ENCODE data around the gene DEAF1. TPM values are rescaled to one million over a fixed set of nuclear protein-coding genes. Genes with fewer than 3 reads are reported as not detected.
A peak's percentile ranks its signal among the peaks of the same experiment; 100 is the strongest.

The DEAF1 gene
- total and polyA plus RNA-seq, 2 donors (not counting 1 experiment from before 2014, with no cell fraction given) = 9.7 to 38.3 TPM

DNA sequence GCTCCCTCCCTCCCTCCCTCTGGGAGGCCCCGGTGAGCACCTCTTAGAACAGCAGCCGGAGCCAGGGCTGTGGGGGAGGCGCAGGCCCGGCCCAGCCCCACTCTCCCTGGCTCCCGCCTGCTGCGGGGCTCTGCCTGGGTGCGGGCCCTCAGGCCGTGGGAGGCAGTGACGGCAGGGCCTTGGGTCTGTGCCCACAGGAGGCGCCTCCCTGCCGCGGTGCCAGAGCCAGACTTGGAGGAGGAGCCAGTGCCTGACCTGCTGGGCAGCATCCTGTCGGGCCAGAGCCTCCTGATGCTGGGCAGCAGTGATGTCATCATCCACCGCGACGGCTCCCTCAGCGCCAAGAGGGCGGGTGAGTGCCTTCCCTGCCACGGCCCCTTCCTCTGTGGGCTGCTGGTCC is 88.8 kb downstream of the DEAF1 start:
- Histone ChIP-seq H3K36me3 (ENCODE audit: control insufficient read depth, insufficient read depth, low read length) (peaks cover 61% of the 10 kb centered on the region), H2AFZ (ENCODE audit: low read length) (no peak overlapping the region), H3K4me3 (replicated peaks in 1 of 4; ENCODE audit: control extremely low read depth in 1 of 4, insufficient read depth in 1 of 4, low read depth in 3 of 4, low read length in 4 of 4) (no peak overlapping the region), H3K9me3 (ENCODE audit: control insufficient read depth, insufficient read depth, low read depth, low read length) (no peaks in the 10 kb centered on the region), H3K27me3 (ENCODE audit: control insufficient read depth, insufficient read depth, low read length) (no peaks in the 10 kb centered on the region), H3K4me2 (ENCODE audit: extremely low read depth, insufficient read depth, low read length) (no peak overlapping the region), H3K4me1 (ENCODE audit: control insufficient read depth, extremely low read depth, insufficient read depth, low read length) (no peaks in the 10 kb centered on the region), H3K79me2 (ENCODE audit: control insufficient read depth, insufficient read depth, low read length) (no peaks in the 10 kb centered on the region), H4K20me1 (ENCODE audit: control insufficient read depth, extremely low read depth, insufficient read depth, low read length) (no peaks in the 10 kb centered on the region), H3K9ac (ENCODE audit: insufficient read depth, low read length) (no peak overlapping the region), H3K27ac (ENCODE audit: insufficient read depth, low read length) (no peak overlapping the region)
- TF ChIP-seq, protein P1, sequence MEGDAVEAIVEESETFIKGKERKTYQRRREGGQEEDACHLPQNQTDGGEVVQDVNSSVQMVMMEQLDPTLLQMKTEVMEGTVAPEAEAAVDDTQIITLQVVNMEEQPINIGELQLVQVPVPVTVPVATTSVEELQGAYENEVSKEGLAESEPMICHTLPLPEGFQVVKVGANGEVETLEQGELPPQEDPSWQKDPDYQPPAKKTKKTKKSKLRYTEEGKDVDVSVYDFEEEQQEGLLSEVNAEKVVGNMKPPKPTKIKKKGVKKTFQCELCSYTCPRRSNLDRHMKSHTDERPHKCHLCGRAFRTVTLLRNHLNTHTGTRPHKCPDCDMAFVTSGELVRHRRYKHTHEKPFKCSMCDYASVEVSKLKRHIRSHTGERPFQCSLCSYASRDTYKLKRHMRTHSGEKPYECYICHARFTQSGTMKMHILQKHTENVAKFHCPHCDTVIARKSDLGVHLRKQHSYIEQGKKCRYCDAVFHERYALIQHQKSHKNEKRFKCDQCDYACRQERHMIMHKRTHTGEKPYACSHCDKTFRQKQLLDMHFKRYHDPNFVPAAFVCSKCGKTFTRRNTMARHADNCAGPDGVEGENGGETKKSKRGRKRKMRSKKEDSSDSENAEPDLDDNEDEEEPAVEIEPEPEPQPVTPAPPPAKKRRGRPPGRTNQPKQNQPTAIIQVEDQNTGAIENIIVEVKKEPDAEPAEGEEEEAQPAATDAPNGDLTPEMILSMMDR (conservative IDR thresholded peaks at IDR 0.05 in 1 of 2, IDR thresholded peaks at IDR 0.05 in 1 of 2; ENCODE audit: low read depth in 1 of 2, low read length in 2 of 2) = no peak
- TF ChIP-seq EZH2 (IDR thresholded peaks at IDR 0.05; ENCODE audit: low read length, missing control alignments) = no peak
- DNase-seq (ENCODE audit: low read depth in 2 of 2) = peak; percentile 54 to 72

DNA sequence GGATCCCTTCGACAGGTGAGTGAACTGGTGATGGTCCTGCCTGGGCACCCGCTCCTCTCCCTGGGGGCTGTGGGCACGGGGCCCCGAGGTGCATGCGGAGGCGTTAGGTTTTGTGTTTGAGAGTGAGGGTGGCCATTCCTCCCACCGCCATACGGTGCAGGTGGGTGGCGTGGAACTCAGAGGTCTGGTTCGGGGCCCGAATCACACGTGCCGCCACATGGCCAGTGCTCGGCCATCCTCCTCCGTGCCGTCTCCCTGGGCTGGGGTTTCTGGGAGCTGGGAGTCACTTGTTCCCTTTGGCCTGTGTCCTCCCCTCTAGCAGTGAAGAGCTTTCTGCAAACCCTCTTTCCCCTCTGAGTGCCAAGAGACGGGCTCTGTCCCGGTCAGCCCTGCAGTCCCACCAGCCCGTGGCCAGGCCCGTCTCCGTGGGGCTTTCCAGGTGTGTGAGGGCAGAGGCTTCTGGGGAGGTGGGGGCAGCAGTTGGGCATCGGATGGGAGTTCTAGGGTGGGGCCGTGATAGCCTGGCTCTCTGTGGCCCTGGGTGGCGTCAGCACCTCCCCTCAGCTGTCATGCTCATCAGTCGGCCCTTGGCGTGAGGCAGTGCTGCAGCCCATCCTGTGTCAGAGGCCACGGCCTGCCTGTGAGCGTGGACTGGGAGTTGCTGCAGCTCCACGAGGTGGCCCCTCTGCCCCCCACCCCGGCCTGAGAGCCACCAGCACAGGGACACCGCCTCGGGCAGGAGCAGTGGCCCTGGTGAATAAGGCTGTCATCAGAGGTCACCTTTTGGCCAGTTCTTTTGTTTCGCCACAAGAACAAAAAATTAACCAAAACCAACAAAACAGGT is 89.5 kb downstream of the DEAF1 start:
- no peak for DNase-seq (ENCODE audit: low read depth in 2 of 2)
- Histone ChIP-seq H3K4me3 (replicated peaks in 1 of 4; ENCODE audit: control extremely low read depth in 1 of 4, insufficient read depth in 1 of 4, low read depth in 3 of 4, low read length in 4 of 4) (no peak overlapping the region), H4K20me1 (ENCODE audit: control insufficient read depth, extremely low read depth, insufficient read depth, low read length) (no peaks in the 10 kb centered on the region), H3K27ac (ENCODE audit: insufficient read depth, low read length) (no peak overlapping the region), H3K27me3 (ENCODE audit: control insufficient read depth, insufficient read depth, low read length) (no peaks in the 10 kb centered on the region), H3K4me1 (ENCODE audit: control insufficient read depth, extremely low read depth, insufficient read depth, low read length) (no peaks in the 10 kb centered on the region), H3K4me2 (ENCODE audit: extremely low read depth, insufficient read depth, low read length) (no peak overlapping the region), H3K9me3 (ENCODE audit: control insufficient read depth, insufficient read depth, low read depth, low read length) (no peaks in the 10 kb centered on the region), H3K36me3 (ENCODE audit: control insufficient read depth, insufficient read depth, low read length) (peaks cover 55% of the 10 kb centered on the region), H2AFZ (ENCODE audit: low read length) (no peak overlapping the region), H3K79me2 (ENCODE audit: control insufficient read depth, insufficient read depth, low read length) (no peaks in the 10 kb centered on the region), H3K9ac (ENCODE audit: insufficient read depth, low read length) (no peak overlapping the region)
- no peak for TF ChIP-seq EZH2 (IDR thresholded peaks at IDR 0.05; ENCODE audit: low read length, missing control alignments)
- TF ChIP-seq, protein P1 (conservative IDR thresholded peaks at IDR 0.05 in 1 of 2, IDR thresholded peaks at IDR 0.05 in 1 of 2; ENCODE audit: low read depth in 1 of 2, low read length in 2 of 2) = no peak

DNA sequence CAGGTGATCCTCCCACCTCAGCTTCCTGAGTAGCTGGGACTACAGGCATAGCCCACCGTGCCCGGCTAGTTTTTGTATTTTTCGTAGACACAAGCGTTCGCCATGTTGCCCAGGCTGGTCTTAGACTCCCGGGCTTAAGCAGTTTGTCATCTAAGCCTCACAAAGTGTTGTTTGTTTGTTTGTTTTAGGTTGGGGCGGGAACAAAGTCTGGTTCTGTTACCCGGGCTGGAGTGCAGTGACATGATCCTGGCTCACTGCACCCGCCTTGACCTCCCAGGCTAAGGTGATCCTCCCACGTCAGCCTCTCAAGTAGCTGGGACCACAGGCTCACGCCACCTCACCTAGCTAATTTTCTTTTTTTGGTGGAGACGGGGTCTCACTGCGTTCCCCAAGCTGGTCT is 91.9 kb downstream of the DEAF1 start:
- H3K9ac ChIP-seq (ENCODE audit: insufficient read depth, low read length) = no peak overlapping the region
- peaks cover 42% of the 10 kb centered on the region for H3K36me3 ChIP-seq (ENCODE audit: control insufficient read depth, insufficient read depth, low read length)
- no peak overlapping the region for H3K4me2 ChIP-seq (ENCODE audit: extremely low read depth, insufficient read depth, low read length)
- TF ChIP-seq, protein P1 (conservative IDR thresholded peaks at IDR 0.05 in 1 of 2, IDR thresholded peaks at IDR 0.05 in 1 of 2; ENCODE audit: low read depth in 1 of 2, low read length in 2 of 2) = no peak
- TF ChIP-seq EZH2 (IDR thresholded peaks at IDR 0.05; ENCODE audit: low read length, missing control alignments) = no peak
- H3K4me3 ChIP-seq (replicated peaks in 1 of 4; ENCODE audit: control extremely low read depth in 1 of 4, insufficient read depth in 1 of 4, low read depth in 3 of 4, low read length in 4 of 4) = no peak overlapping the region
- no peaks in the 10 kb centered on the region for H3K27me3 ChIP-seq (ENCODE audit: control insufficient read depth, insufficient read depth, low read length)
- H4K20me1 ChIP-seq (ENCODE audit: control insufficient read depth, extremely low read depth, insufficient read depth, low read length) = no peaks in the 10 kb centered on the region
- H3K79me2 ChIP-seq (ENCODE audit: control insufficient read depth, insufficient read depth, low read length) = no peaks in the 10 kb centered on the region
- H2AFZ ChIP-seq (ENCODE audit: low read length) = no peak overlapping the region
- no peaks in the 10 kb centered on the region for H3K4me1 ChIP-seq (ENCODE audit: control insufficient read depth, extremely low read depth, insufficient read depth, low read length)
- H3K9me3 ChIP-seq (ENCODE audit: control insufficient read depth, insufficient read depth, low read depth, low read length) = no peaks in the 10 kb centered on the region
- no peak for DNase-seq (ENCODE audit: low read depth in 2 of 2)
- no peak overlapping the region for H3K27ac ChIP-seq (ENCODE audit: insufficient read depth, low read length)

Measured in fibroblast of lung (primary cell).